GM19324 (cell line): ENCODE results near the gene SRSF12.
"Not testable (repeated sequence)": the region's sequence is repeated elsewhere in the genome, so short reads cannot be mapped to it uniquely, and the experiment has no call there.

Experiments
- ATAC-seq: cut with Tn5 transposase; IDR thresholded peaks from one replicate; pipeline ENCODE4 v1.9.1; 2021; ENCODE audit warnings: mild to moderate bottlenecking, moderate library complexity; ENCODE audit not compliant: unreplicated experiment, low FRiP score

Gene SRSF12

DNA sequence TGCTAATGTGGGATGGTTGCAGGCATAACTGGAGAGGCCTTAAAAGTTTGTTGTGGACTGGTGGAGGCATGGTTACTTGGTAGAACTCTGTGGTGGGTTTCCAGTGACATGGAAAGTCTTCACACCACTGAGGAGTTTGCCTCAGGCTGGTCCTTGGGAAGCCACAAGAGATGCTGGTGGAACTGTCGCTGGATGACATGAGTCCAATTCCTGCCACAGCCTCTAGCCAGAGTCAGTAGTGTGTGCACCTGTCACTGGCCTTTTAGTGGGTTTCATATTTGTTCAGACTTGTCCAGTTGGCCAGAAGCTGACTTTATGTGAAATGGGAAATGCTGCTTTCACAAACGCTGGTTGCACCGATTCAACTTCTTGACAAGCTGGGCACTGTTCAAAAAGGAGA lies 13.7 kb upstream of the SRSF12 start:
- no peak for ATAC-seq

DNA sequence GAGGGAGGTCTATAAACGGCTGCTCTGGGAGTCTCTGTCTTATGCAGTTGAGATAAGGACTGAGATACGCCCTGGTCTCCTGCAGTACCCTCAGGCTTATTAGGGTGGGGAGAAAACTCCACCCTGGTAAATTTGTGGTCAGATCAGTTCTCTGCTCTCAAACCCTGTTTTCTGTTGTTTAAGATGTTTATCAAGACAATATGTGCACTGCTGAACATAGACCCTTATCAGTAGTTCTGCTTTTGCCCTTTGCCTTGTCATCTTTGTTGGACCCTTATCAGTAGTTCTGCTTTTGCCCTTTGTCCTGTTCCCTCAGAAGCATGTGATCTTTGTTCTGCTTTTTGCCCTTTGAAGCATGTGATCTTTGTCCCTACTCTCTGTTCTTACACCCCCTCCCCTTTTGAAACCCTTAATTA lies 10.4 kb upstream of the SRSF12 start:
- not testable (repeated sequence) for ATAC-seq

DNA sequence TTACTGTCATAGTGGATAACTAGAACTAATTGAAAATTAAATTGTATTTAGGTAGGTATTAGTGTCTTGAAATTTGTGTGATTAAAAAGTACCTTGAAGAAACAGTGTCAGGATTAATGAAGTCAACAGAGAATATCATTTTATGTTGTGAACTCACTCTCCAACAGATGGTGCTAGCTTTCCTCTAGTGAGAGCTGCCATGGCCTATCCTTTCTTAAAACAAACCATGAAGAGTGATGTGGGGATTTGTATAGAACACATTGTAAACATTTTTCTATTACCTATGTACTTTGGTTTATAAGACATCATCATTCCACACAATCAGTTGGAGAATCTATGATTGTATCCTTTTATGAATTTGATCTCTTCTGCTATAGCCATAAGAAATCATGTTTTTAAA lies 4.8 kb upstream of the SRSF12 start:
- ATAC-seq = no peak

DNA sequence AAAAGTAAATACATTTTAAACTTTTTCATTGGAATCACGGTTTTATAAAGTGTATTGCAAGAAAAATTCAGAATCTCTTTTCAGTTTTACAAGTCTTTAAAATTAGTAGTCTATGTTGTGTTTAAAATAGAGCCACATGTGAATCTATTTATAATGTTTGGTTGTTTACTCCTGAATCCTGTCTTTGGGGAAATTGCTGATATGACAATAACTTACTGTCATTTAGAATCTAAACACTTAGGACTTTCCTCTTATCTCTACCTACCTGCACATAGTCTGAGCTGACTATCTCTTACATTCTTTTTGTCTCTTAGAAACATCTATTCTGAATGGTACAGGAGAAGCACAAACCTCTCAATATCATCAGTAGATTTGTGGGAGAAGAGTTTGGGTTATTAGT lies 4.1 kb upstream of the SRSF12 start:
- no peak for ATAC-seq

DNA sequence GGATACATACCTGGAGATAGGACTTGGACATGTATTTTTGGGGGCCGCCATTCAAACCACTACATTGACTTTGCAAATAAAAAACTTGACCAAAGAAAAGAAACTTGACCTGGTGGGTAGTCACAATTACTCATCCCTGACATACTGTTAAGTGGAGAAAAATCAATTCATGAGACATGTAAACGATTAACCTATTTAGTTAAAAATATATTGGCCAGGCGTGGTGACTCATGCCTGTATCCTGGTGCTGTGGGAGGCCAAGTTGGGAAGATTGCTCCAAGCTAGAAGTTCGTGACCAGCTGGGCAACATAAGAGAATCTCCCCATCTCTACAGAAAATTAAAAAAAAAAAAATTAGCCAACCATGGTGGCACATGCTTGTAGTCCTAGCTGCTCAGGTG lies 2.5 kb upstream of the SRSF12 start:
- no peak for ATAC-seq

DNA sequence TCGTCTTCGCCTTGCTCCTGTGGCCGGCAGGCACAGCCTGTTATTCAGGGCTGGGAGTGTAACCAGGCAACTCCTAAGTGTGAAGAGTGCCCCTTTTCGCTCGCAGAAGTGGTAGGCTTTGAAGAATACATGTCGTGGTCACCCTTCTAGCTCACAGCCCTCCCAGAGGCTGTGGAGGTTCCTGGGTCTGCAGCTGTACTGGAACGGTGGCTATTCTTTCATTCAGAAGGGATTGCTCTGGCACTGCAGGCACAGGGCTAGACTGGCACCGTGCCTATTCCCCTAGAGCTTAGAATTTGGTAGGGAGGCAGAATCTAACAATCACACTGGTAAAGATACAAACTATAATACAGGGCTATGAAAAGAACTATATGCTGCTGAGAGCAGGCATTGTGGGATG lies 1.1 kb upstream of the SRSF12 start:
- ATAC-seq = no peak

DNA sequence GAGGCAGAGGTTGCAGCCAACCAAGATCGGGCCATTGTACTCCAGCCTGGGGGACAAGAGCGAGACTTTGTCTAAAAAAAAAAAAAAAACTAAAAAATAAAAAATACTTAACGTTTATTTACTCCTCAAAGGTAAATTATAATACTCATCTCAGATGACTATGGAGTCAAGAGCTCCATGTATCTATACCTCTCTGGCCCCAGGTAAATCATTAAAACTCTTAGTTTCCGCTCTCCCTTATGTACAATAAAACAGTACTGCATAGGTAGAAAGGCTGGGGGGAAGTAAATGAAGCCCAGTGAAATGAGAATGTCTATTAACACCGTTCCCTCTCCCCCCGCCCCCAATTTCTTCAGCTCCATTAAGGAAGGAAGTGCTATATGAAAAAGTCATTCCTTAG lies 1.2 kb downstream of the SRSF12 start:
- no peak for ATAC-seq

DNA sequence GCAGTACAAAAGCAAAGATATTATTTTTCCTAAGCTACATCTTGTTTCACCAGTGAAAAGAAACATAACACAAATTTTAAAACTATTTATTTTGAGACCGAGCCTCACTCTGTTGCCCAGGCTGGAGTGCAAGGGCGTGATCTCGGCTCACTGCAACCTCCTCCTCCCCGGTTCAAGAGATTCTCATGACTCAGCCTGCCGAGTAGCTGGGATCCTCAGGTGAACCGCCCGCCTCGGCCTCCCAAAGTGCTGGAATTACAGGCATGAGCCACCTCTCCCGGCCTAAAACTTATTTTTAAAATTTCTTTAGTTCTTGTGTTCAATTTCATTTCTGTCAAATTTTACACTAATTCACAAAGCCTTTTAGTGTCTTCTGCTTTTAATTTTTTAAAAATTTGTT lies 5.9 kb downstream of the SRSF12 start:
- ATAC-seq = no peak

DNA sequence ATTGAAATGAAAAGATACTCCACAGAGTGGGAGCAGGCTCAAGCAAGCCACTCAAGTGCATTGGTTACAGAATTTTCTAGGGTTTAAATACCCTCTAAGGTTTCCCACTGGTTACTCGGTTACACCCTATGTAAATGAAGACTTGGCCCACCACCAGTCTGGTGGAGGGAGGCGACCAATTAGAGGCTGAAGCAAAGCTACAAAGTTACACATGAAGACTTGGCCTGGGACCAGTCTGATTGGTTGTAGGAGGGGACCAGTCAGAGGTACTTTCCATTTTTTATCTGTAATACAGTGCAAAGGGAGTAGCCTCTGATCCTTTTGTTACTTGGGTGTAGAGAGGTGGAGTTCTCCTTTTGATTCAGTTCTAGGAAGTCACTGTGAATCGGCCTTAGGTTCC lies 7.6 kb downstream of the SRSF12 start:
- ATAC-seq = no peak

DNA sequence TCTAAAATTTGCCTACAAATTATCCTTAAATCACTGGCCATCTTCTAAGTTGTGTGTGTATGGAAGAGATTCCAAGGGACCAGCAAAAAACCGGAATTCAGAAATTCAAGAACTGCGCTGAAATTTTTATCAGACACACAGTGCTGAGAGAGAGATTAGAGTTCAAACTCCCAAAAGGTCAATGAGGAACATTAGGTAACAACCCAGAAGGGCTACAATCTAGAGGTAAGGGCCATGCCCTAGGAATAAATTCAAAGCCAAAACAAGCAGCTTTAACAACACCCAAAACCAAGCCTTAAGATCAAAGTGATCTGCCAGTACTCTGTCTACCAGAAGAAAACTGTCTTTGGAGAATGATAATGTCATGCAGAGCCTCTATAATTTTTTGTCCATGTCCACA lies 17.8 kb downstream of the SRSF12 start:
- ATAC-seq = no peak

DNA sequence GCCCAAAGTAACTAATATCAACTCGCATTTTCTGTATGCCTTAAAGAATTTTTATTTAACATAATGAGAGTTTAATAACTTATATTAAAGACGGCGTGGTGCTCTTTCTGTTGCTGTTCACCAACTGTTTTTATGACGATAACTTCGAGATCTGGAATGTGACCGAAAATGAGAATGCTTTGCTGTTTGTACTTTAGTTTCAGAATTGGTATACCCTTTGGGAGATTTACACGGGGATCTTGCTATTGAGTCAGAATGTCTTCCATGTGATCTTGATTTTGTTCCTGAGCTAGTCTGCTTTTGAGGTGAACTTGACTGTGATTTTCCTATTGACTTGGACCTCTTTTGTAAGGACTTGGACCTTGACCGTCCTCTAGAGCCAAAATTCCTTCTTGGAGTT lies 19.4 kb downstream of the SRSF12 start:
- ATAC-seq = no peak

DNA sequence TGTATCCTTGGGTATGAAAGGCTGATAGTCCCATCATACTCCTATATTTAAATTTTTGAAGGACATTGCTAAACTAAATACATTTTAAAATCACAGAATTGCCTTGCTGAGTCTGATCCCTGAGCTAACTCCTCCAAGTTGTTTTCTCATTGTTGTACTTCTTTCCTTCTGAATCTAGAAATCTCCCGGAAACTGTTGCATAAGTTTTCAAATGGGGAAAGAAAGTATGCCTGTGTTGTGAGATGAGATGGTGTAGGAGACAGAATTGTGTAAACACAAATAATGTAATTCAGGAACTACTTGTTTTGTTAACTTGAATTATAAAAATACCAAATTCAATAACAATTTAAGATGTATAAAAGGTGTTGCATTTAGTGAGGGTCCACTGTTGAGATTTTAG lies 30.0 kb downstream of the SRSF12 start:
- ATAC-seq = no peak

DNA sequence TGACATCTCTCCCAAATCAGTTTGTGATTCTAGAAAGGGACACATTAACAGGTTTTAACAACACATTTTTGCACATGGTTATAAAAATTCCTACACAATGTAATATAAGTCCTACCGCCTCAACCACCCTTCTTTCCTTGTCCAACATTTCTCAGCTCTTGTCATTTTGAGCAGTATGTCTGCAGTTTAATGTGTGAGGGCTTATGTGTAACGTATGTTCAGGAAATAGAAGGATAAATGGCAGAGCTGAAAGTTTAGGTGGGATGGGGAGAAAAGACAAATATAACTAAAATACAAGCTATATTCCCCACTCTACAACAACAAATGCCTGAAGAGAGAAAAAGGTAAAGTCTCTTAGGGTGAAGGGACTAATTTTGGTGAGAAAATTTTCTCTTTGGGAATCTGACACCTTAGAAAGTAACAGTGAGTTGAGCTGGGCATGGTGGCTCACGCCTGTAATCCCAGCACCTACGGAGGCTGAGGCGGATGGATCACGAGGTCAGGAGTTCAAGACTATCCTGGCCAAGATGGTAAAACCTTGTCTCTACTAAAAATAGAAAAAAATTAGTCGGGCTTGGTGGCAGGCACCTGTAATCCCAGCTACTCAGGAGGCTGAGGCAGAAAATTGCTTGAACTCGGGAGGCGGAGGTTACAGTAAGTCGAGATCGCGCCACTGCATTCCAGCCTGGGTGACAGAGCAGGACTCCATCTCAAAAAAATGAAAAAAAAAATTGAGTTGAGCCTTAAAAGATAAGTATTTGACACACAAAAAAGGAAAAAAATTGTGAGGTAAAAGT lies 32.3 kb downstream of the SRSF12 start:
- no peak for ATAC-seq

DNA sequence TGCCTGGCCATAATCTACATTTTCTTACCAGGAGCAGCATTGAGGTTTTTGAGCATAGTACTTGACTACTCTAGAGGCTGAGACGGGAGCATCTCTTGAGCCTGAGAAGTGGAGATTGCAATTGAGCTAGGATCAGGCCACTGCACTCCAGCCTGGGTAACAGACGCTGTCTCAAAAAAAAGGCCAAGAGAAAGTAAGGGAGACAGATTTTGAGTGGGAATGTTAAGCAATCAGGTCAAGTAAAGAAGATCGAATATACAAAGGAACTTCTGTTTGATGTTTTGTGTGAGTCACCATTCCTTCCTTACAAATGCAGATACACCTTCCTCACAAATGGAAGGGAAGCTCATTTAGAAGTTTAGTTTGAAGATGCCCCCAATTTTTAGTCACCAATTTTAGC lies 32.9 kb downstream of the SRSF12 start:
- ATAC-seq = no peak

DNA sequence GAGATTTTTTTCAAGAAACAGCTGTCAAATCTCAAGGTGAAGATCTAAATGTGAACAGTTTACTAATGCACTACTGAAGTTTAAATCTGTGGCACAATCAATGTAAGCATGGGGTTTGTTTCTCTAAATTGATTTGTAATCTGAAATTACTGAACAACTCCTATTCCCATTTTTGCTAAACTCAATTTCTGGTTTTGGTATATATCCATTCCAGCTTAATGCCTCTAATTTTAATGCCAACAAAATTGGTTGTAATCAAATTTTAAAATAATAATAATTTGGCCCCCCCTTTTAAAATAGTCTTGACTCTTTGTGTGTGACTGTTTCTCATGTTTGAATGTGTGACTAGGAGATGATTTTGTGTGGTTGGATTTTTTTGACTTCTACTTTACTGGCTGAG lies 33.3 kb downstream of the SRSF12 start:
- no peak for ATAC-seq

DNA sequence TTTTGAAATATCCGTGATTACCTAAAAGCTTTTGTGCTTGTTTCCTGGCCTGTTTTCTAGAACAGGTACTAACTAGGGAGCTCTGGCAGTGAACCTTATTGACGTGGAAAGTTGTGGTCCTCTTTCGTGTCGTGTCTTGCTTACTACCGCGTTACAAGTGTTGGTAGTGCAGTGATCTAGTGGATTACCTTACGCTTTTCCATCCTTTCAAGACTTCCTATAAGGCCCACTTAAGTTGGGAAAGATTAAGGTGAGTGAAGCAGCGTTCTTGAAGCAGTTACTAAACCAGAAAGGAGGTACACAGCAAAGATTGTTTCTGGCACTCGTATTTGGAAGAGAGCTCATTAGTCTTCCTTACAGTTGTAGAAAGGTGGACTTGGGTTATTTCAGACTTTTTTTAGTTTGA lies 35.4 kb downstream of the SRSF12 start:
- no peak for ATAC-seq

DNA sequence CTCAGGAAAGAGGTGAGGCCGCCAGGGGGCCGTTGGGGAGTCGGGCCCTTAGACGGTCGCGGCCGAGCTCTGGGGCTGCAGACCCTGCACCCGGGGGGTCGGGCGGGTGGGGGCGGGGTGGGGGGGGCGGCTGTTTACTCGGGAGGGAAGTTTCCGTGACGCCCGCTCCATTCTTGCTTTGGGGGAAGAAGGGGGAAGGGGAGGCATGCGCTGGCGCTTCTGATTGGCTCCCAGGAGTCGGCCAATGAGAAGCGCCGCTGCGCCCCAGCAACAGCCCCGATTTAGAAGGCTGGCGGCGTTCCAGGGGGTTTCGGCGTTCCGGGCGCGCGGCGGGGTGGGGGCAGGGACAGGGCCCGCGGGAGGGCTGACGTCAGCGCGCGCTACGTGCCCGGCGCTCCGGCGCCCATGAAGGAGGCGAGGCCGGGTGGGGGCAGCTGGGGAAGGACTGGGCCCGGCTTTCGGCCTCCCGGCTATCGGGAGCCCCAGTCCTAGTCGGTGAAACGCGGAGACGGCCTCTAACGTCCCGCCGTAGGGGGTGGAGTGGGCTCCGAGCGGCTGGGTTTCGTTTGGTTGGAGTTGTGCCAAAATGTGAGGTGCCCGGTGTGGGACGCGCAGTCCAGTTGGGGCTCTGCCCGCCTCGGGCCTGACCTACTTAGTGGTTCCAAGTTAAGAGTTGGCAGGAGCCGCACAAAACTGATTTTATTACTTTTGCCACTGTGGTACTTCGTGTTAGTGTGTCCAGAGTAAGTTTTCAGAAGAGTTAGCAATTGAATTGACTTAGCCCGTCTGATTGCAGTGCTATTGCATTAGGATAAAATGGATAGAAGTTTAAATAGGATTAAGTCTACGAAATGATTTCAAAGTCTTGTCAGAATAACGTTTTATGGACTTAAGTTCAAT lies 36.2 kb downstream of the SRSF12 start:
- ATAC-seq = peak; percentile 68

DNA sequence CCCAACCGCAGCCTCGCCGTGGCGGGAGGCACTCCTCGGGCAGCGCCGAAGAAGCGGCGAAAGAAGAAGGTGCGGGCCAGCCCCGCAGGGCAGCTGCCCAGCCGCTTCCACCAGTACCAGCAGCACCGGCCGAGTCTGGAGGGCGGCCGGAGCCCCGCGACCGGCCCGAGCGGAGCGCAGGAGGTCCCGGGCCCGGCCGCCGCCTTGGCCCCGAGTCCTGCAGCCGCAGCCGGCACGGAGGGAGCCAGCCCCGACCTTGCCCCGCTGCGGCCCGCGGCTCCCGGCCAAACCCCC lies 36.8 kb downstream of the SRSF12 start:
- no peak for ATAC-seq

DNA sequence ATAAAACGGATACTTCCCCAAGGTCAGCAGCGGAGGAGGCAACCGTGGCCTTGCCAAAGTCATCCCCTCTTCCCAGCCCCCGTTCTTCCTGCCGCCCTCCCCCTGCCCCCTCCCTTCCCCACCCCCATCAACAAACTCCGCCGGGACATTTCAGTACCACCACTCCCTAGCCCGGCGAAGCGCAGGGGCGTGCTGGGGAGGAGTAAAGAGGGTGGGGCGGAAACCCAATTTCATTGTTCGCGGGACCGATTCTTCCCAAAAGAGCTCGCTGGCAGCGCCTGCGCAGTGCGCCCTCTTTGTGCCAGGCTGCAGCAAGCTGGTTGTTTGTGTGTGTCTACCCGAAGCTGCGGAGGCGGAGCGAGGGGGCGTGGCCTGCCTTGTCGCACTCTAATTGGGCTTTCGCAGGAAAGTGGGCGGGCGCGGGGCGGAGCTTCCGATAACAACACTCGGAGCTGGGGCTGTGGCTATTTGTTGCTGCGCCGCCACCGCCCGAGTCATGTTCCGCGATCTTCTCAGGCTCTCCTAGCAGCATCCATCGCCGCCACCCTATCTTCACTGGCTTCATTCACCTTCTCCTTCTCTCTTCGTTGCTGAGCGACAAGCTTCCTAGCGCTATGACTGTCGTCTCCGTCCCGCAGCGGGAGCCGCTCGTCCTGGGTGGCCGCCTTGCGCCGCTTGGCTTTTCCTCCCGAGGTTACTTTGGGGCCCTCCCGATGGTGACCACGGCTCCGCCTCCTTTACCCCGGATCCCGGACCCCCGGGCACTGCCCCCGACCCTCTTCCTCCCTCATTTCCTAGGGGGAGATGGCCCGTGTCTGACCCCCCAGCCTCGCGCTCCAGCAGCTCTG lies 37.4 kb downstream of the SRSF12 start, which contains the start of gene PNRC1:
Gene PNRC1, plus strand, starts transcription at position 471 of the 848 bp plus-strand sequence. Its CDS starts 144 bp downstream, at position 615.
- ATAC-seq = peak; percentile 78

DNA sequence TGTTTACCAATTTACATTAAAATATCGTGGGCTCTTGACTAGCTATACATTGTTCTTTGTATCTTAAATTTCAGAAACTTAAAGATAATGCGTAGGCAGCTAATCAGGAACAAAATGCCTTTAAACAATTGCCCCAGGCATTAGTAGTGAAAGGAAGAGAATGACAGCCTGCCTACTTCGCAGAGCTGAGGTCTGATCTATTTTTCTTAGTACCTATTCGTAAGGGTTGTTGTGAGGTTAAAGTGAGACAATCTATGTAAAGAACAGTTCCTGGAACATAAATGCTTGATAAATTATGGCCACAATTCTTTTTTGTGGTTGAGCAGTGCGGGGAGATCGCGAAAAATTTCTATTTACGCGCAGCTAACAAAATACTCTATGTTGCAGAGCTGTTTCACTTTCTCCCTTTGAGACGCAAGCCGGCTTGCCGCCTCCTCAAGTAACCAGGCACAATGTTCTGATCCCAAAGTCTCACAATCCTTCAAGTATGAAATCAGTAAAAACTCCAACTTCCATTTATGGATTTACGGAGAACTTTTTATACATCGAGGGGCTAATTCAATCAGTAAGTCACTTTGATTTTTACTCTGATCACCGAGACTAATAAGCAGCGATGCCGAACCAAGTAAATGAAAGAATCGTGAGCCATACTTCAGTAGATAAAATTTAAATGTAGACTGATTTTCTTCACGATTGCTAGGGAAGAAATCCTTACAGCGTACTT lies 38.2 kb downstream of the SRSF12 start:
- no peak for ATAC-seq
